ENCODE measurements around the gene EGFL6.

- TF ChIP-seq MAX (IDR thresholded peaks at IDR 0.05) (no peak), EGR1 (IDR thresholded peaks at IDR 0.05) (no peak), EP300 (IDR thresholded peaks at IDR 0.05; ENCODE audit: borderline replicate concordance) (no peak), YY1 (IDR thresholded peaks at IDR 0.05; ENCODE audit: low read depth) (no peak)
- TF ChIP-seq, protein P1, sequence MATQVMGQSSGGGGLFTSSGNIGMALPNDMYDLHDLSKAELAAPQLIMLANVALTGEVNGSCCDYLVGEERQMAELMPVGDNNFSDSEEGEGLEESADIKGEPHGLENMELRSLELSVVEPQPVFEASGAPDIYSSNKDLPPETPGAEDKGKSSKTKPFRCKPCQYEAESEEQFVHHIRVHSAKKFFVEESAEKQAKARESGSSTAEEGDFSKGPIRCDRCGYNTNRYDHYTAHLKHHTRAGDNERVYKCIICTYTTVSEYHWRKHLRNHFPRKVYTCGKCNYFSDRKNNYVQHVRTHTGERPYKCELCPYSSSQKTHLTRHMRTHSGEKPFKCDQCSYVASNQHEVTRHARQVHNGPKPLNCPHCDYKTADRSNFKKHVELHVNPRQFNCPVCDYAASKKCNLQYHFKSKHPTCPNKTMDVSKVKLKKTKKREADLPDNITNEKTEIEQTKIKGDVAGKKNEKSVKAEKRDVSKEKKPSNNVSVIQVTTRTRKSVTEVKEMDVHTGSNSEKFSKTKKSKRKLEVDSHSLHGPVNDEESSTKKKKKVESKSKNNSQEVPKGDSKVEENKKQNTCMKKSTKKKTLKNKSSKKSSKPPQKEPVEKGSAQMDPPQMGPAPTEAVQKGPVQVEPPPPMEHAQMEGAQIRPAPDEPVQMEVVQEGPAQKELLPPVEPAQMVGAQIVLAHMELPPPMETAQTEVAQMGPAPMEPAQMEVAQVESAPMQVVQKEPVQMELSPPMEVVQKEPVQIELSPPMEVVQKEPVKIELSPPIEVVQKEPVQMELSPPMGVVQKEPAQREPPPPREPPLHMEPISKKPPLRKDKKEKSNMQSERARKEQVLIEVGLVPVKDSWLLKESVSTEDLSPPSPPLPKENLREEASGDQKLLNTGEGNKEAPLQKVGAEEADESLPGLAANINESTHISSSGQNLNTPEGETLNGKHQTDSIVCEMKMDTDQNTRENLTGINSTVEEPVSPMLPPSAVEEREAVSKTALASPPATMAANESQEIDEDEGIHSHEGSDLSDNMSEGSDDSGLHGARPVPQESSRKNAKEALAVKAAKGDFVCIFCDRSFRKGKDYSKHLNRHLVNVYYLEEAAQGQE (IDR thresholded peaks at IDR 0.05; ENCODE audit: low read depth), result no peak
Measured at GRCh38 chrX:13538414-13538813, 31.0 kb upstream of the EGFL6 start.

Measured in Ishikawa (cell line).